Neural progenitor cell (in vitro differentiated cells): ENCODE results near the gene AUP1.

Experiments used
- EZH2phosphoT487 ChIP-seq: fragments of 200-600 bp; sonication (generic); IDR thresholded peaks from 2 replicates; pipeline ENCODE4 v1.6.1; 2017; ENCODE audit warnings: antibody characterized with exemption
- TF ChIP-seq, protein P1 (sequence below): fragments of 200-600 bp; sonication (generic); IDR thresholded peaks from 2 replicates; pipeline ENCODE4 v1.5.1; 2017; ENCODE audit warnings: antibody characterized with exemption, mild to moderate bottlenecking

- TF ChIP-seq, protein P1, sequence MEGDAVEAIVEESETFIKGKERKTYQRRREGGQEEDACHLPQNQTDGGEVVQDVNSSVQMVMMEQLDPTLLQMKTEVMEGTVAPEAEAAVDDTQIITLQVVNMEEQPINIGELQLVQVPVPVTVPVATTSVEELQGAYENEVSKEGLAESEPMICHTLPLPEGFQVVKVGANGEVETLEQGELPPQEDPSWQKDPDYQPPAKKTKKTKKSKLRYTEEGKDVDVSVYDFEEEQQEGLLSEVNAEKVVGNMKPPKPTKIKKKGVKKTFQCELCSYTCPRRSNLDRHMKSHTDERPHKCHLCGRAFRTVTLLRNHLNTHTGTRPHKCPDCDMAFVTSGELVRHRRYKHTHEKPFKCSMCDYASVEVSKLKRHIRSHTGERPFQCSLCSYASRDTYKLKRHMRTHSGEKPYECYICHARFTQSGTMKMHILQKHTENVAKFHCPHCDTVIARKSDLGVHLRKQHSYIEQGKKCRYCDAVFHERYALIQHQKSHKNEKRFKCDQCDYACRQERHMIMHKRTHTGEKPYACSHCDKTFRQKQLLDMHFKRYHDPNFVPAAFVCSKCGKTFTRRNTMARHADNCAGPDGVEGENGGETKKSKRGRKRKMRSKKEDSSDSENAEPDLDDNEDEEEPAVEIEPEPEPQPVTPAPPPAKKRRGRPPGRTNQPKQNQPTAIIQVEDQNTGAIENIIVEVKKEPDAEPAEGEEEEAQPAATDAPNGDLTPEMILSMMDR, result no peak
- TF ChIP-seq EZH2phosphoT487, result no peak
These were observed 44.4 kb upstream of the AUP1 start for GRCh38 chr2:74573747-74574562.
